NCI-H146 treated with DMSO at 0.1 percent for 48 hours (cell line): ENCODE results near the gene UBA52.
A peak's percentile ranks its signal among the peaks of the same experiment; 100 is the strongest.

Source experiments
- DNase-seq: peaks from one replicate; lab custom pipeline; 2025; ENCODE audit not compliant: unreplicated experiment; lab: John Stamatoyannopoulos, UW

UBA52 gene

GRCh38 chr19:18551631-18552030, 20.0 kb upstream of the UBA52 start:
- peak; percentile 20 for DNase-seq

GRCh38 chr19:18557411-18558201, 14.1 kb upstream of the UBA52 start, which contains the start of gene KXD1:
KXD1 (plus strand) TSS chr19:18557870; CDS start chr19:18562057, 4,187 bp downstream.
- peak; percentile 96 for DNase-seq

- no peak for DNase-seq
Observed at GRCh38 chr19:18558202-18558555, 13.5 kb upstream of the UBA52 start.

GRCh38 chr19:18558604-18559003, 13.1 kb upstream of the UBA52 start:
- DNase-seq, result no peak

GRCh38 chr19:18559685-18560084, 12.0 kb upstream of the UBA52 start:
- no peak for DNase-seq

- no peak for DNase-seq
Observed at GRCh38 chr19:18562086-18562485, 9.6 kb upstream of the UBA52 start.

- DNase-seq, result no peak
Observed at GRCh38 chr19:18566953-18567352, 4.7 kb upstream of the UBA52 start.

GRCh38 chr19:18568367-18568766, 3.3 kb upstream of the UBA52 start:
- DNase-seq, result no peak

- no peak for DNase-seq
Observed at GRCh38 chr19:18574691-18575291, 3.1 kb downstream of the UBA52 start.

- no peak for DNase-seq
Observed at GRCh38 chr19:18576383-18576782, 4.7 kb downstream of the UBA52 start.

GRCh38 chr19:18577365-18577914, 5.8 kb downstream of the UBA52 start:
- DNase-seq, result no peak

GRCh38 chr19:18580311-18580710, 8.7 kb downstream of the UBA52 start:
- DNase-seq, result no peak

GRCh38 chr19:18586306-18586705, 14.6 kb downstream of the UBA52 start:
- no peak for DNase-seq

GRCh38 chr19:18587561-18587960, 15.9 kb downstream of the UBA52 start:
- DNase-seq, result no peak

- no peak for DNase-seq
Observed at GRCh38 chr19:18587962-18588610, 16.4 kb downstream of the UBA52 start.

- DNase-seq, result peak; percentile 80
Observed at GRCh38 chr19:18588611-18589379, 17.1 kb downstream of the UBA52 start, which contains the start of gene REX1BD. REX1BD (plus strand) TSS chr19:18588798; CDS start chr19:18588802, 4 bp downstream.

GRCh38 chr19:18589380-18590272, 18.0 kb downstream of the UBA52 start:
- peak; percentile 60 for DNase-seq

- no peak for DNase-seq
Observed at GRCh38 chr19:18590273-18591272, 18.9 kb downstream of the UBA52 start.
